HG03378 (cell line): ENCODE measurements around the gene AHI1.

ENCODE experiments used
- ATAC-seq: cut with Tn5 transposase; IDR thresholded peaks from one replicate; pipeline ENCODE4 v1.9.1; 2021; ENCODE audit warnings: mild to moderate bottlenecking, moderate library complexity; ENCODE audit not compliant: unreplicated experiment

AHI1 gene

DNA sequence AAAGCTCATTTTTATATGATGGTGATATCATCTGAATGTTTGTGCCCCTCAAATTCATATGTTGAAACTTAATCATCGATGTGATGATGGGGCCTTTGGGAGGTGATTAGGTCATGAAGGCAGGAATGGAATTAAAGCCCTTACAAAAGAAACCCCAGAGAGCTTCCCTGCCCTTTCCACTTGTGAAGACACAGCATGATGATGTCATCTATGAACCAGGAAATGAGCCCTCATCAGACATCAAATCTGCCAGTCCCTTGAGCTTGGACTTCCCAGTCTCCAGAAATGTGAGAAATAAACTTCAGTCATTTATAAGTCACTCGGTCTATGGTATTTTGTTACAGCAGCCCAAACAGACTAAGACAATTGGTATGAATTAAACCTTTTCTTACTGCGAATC is 163.4 kb downstream of the AHI1 start:
- no peak for ATAC-seq

DNA sequence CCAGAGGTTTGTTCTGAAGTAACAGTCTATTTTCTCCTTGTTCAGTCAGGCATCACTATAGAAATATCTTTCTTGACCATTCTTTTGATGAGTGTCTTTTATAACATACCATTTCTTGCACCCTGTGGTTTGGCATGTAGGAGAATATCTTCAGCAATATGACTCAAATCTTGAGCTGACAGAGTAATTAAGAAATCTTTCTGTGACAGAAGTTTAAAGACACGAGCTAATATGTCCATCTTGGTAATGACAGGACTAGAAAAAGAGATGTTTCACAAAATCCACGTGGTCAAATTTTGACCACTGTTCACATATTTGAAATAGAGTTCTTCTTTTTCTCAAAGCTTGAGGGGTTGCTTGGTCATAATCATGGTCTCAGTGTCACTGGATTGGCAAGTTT is 166.5 kb downstream of the AHI1 start:
- peak; percentile 26 for ATAC-seq

DNA sequence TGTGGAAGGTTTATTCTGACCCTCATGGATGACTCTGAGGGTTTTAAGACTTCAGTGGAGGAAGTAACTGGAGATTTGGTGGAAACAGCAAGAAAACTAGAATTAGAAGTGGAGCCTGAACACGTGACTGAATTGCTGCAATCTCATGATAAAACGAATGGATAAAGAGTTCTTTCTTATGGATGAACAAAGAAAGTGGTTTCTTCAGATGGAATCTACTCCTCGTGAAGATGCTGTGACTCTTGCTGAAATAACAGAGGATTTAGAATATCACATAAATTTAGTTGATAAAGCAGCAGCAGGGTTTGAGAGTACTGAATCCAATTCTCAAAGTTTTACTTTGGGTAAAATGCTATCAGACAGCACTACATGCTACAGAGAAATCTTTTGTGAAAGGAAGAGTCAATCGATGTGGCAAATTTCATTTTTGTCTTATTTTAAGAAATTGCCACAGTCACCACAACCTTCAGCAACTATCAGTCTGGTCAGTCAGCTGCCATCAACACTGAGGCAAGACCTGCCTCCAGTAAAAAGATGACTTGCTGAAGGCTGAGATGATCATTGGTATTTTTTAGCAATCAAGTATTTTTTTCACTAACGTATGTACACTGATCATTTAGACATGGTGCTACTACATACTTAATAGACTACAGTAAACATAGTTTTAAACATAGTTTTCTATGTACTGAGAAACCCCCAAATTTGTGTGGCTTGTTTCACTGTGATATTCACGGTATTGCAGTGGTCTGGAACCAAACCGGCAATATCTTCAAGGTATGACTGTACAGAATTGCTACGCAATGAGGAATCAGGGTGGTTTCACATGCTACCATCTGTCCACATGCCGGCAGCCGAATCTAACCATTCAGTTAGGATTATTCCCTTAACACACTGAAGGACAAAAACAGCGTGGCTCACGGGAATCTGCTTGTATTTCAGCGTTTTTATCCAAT is 167.4 kb downstream of the AHI1 start:
- ATAC-seq: peak; percentile 90

DNA sequence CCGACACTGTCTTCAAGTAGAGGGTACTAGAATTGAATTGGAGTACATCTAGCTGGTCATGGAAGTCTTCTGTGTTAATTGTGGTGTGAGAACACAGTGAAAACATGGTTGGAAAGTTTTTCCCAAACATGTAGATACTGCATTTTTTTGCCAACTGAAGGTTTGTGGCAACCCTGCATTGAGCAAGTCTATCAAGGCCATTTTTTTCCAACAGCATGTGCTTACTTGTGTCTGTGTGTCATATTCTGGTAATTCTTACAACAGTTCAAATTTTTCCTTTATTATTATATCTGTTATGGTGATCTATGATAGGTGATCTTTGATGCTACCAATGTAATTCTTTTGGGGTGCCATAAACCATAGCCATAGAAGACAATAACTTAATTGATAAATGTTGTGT is 169.4 kb downstream of the AHI1 start:
- no peak for ATAC-seq

DNA sequence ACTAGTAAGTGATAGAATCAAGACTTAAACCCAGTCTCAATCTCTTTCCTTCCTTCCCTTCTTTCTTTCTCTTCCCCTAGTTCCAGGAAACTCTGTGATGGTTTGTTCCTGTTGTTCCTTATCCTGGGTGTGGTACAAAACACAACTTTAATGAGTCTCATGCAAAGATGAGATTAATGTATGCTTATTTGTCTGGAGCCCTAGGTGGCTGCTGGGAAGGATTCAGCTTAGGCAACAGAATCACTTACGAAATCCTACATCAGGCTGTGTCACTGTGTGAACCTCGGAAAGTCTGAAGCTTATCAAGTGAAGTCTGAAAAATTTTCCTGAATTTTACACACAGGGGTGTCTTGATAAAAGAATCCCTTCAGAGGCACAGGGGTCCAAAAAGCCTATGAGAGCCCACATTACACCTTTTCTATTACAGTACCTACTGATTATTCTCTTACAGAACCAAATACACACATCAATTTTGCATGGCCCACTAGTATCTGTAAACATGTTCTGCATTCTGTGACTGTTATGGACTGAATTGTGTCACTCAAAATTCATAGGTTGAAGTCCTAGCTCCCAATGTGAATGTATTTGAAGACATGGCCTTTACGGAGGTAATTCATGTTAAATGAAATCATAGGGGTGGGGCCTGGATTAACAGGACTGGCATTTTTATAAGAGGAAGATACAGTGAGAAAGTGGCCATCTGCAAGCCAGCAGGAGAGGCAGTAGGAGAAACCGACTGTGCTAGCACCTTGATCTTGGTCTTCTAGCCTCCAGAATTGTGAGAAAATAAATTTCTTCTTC is 171.7 kb downstream of the AHI1 start:
- ATAC-seq: no peak

DNA sequence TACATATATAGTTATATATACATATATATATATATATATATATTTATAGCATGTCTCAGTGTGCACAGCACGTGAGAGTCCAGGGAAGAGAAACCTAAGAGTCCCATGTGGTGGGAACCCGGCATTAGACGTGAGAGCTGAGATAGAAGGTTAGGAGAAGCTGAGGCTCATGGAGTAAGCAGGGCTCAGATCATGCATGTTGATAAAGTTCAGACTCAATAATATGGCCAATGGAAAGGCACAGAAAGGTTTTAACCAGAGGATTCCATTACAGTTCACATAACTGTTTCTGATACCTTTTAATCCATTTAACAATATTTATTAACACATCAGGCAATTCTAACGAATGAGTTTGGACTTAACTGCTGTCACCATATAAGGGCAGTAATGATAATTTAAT is 173.0 kb downstream of the AHI1 start:
- no peak for ATAC-seq

DNA sequence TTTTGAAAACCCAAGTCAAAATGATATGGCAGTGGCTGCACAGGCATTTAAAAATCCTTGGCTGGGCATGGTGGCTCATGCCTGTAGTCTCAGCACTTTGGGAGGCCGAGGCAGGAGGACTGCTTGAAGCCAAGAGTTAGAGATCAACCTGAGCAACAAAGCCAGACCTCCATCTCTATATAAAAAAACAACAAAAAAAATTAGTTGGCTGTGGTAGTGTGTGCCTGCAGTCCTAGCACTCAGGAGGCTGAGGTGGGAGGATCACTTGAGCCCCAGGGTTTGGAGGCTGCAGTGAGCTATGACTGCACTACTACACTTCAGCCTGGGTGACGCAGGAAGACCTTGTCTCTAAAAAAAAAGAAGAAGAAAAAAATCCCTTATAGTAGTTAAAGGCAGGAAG is 173.6 kb downstream of the AHI1 start:
- no peak for ATAC-seq

DNA sequence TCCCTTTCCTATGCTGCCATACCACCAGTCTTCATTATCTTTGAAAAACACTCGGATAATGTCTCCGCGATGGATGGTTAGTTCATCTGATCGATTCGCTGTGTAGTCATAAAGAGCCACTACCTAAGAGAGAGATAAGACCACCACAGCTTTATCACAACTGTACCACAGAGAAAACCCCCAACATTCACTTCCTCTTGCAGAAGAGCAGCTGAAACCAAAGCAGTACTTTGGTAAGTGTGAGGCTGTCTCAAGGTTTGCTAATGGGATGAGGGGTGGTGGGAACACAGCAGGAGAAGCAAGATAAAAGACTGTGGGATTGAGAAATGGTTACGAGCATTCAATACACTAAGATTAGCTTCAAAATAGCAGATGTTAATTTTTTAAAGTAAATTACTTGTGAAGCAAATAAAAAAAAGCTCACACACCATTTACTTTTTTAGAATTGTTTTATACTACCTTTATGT is 174.3 kb downstream of the AHI1 start:
- peak; percentile 97 for ATAC-seq

DNA sequence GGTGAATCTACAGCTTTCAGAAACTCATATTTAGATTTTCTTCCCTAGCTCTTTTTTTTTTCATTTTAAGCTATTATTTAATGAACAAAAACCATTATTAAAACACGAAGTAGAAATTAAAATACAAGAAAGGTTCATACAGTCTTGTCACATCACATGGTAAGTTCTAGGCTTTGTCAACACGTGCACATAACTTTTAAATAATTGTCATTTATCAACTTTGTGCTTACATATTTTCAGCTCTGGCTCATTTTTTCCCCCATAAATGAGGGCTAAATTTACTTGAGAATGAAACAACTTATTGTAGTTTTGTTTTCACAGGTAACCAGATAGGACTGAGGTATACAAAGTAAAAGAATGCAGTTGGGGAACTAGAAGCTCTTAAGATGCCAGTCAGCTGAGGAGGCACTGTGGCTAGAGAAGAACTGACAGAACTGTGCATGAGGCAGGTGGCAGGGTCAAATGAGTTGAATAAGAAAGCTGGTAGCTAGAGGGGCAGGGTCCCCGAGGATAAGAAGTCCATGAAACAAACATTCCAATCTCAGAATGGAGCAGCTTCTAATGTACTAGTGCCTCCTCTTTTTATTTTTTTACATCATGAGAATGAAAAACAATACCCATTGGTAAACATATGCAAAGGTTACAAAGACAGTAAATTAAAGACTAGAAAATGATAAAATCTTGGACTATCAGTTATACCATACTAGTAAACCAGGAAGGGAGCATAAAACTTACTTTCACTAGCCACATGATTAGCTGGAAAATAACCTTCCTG is 174.9 kb downstream of the AHI1 start:
- ATAC-seq: peak; percentile 51

DNA sequence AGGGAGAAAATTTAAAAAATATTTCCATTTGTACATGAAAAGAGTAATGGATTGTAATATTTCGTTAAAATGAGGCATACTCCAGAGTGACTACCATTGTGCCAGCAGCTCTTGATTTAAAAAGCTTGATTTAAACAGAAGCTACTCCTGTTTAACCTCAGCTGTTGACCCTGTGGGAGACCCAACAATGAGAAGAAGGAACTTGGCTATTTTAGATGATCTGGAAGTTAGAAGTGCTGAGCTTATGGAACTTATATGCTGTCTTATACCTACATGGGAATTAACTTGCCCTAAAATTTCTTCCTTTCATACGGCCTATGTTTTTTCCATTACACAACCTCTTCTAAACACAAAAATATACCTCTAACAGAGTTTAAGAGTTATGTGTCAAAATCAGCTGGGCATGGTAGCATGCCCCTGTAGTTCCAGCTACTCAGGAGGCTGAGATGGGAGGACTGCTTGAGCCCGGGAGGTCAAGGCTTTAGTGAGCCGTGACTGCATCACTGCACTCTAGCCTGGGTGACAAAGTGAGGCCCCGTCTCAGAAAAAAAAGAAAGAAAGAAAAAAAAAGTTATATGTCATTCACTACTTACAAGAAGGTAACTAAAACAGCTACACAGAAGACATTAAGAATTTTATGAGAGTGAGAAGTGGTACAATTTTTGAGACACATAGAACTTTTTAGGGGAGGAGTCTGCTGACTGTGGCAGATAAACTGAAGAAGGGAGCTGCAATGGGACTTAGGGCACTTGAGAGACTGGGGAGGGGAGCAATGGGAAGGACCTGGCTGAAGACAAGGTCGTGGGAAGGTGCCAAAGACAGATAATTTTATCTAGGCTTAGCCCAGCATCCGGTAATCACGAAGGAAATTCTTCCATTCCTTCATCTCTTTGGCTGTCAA is 176.6 kb downstream of the AHI1 start:
- ATAC-seq: no peak

DNA sequence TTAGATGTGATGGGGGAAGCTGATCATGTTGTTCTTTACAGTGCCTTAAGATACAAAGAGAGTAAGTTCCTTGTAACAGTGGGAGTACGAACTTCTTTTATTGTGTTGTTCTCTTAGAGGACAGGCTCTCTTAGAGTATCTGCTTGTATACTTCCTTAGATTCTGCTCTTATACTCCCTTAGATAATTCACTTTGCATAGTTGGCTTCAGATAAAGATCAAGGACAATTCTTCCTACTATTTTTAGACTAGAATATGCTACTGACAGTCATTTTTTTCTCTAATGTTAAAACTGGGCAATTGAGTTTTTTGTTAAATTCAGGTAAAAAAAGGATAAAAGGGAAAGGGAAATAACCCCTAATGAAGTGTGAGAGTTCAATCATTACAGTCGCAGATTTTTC is 177.7 kb downstream of the AHI1 start:
- no peak for ATAC-seq

DNA sequence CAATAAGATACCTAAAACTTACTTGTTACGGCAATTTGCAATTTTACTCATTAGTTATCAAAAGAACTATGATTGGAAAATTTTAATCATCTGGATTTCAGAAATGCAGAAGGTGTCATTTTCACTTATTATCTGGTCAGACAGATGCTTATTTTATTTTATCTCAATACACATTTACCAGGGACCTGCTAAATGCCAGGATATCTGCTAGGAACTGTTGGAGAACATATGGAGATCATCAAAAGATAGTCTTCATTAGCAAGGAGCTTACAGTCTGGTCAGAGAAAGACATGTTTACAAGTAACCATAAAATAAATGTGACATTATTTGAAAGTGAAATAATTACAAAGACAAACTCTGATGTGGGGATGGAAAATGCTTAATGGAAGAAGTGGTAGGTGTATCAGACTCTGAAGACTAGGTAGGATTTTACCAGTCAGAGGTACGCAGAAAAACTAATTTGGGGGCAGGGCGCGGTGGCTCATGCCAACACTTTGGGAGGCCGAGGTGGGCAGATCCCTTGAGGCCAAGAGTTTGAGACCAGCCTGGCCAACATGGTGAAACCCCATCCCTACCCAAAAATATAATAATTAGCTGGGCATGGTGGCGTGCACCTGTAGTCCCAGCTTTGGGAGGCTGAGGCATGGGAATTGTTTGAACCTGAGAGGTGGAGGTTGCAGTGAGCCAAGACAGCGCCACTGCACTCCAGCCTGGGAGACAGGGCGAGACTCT is 178.6 kb downstream of the AHI1 start:
- ATAC-seq: no peak

DNA sequence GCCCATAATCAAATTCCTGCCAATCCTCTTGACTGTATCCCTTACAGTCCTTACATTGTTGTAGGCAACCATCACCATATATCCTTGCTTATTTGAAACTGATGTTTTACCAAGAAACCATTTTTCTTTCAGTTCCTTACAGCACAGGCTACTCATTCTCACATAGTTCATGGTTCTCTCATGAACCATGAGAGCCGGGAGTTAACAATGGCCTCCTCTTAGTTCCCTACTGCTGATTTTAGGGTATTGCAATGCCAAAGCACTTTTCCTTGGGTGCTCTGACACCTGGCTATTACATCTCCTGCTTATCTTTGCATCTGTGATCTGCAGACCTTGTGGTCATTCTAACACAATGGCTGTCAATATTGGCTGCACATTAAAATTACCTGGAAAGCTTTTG is 183.0 kb downstream of the AHI1 start:
- no peak for ATAC-seq

DNA sequence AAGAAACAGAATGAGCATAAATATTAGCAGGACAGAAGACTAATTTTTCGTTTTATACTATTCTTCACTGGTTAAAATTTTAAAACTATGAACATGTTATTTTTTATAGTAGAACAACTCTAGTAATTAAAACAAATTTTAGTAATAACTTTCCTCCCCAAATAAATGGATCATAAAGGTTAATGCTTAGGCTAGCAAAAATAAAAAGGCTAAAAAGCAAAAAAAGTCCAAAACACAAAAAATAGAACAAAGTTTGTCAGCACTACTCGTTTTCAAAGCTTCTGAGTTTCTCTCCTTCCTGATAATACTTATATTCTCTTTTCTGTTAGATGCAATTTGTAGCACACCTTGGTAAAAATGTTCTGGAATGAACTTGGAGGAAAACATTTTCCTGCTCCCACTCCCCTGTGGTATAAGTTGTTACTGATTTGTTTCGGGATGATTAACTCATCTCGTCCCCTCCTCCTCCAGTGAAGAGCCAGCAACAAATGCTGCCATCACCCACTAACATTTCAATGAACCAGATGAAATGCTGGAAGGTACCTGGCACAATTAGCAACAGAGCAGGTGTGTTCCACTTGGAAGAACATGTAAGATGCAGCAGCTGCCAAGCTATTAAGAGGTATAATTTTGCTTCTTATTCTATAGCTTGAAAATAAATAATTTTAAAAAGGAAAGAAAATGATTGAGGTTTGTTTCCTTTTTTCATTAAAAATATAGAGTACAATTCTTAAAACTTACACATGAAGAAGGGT is 185.9 kb downstream of the AHI1 start:
- no peak for ATAC-seq

DNA sequence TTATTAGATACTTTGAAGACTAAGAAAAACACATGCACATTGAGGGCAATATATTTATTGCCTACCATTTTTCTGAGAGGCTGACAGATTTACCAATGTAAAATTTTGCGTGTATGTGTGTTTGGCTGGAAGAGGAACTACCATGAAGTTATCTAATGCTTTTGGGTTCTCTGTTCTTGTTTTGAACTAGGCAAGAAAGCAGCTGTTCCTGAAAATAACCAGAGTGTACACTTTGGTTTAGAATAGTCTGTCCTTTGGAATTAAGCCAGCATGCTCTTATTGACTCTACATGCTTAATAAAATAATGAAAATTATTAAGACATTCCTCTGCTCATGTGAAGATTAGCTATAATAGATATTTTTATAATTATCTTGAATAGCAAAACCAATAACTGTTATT is 187.2 kb downstream of the AHI1 start:
- ATAC-seq: no peak

DNA sequence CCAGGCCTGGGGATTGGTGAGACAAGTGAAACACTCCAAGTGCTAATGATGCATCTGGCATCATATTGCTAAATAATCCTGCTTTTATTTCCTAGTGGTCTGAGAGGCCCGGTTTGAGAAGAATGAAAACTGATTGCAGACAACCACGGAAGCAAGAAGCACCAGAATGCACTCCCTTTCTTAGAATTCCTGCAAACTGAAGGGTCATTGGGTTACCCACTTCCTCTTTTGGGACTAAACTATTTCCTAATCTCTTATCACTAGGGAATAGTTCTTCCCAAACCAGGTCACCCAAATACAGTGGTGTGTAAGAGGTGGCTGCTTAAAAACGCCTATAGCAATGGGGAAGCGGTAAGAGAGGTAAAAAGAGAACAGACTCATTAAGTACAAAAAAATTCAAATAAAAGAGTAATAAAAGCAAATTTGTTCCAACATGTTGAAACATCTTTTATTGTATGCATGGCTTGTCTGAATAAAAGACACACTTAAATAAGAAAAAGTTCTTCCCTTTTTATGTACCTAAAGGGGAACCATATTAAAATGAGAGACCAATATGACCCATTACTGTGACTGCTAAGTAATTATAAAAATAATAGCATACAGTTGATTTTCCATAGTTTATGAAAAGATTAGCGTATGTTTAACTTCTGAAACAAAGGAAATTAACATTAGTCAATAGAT is 190.7 kb downstream of the AHI1 start:
- ATAC-seq: no peak

DNA sequence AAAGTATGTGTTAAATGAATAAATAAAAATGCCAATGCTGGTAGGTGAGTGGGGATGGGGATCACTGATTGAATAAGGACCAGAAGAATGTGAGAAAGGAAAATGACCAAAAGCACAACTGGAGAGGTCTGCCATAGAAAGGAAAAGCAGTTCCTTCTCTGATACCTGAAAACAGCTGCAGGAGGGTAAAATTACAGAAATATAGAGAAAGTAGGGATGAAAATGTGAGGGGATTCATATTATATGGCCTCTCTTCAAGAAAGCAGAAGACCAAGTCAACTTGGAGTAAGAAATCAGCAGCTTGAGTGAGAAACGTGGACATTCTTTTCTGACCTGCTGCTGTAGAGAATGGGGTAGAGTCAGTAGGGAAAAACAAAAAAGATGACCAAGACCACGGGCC is 191.4 kb downstream of the AHI1 start:
- no peak for ATAC-seq

DNA sequence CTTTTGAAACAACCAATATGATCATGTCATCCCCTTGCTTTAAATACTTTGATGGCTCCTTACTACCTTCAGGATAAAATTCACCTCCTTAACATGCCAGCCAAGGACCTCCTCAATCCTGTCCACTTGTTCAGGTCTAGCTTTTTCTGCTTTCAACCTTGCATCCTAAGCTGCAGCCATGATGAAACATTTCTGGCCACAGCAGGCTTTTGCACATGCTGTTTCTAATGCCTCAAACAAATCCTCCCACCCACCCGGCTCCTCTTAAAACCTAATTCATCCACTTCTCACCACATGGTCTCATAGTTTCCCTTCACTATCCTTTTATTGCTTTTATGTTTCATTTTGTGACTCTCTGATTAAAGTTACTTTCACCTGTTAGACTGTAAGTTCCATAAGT is 191.9 kb downstream of the AHI1 start:
- no peak for ATAC-seq
